ENCODE measurements around the gene PDE4B. TPM values are rescaled to one million over a fixed set of nuclear protein-coding genes. Genes with fewer than 3 reads are reported as not detected.

The PDE4B gene
- total RNA-seq, 1 donor, result 2.3 TPM

DNA sequence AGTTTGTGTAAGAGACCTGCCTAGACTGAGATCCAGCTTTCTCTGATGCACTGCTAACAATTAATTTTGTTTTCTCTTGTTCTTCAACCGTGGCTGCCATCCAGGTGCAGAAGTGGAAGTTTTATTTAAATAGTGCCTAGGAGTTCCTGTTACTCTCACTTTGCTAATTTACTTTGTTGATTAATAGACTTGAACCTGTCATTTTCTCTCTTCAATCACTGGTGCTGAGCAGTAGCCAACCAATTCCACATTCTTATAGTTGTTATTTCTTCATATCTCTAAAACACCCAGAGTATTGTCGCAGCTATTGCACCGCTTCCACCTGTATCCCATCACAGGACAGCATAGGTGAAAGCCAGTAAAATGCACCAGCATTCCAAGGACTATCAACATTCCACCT is 157.2 kb downstream of the PDE4B start:
- no peak overlapping the region for H3K4me3 ChIP-seq (ENCODE audit: low read depth, low read length)
- TF ChIP-seq, protein P1, sequence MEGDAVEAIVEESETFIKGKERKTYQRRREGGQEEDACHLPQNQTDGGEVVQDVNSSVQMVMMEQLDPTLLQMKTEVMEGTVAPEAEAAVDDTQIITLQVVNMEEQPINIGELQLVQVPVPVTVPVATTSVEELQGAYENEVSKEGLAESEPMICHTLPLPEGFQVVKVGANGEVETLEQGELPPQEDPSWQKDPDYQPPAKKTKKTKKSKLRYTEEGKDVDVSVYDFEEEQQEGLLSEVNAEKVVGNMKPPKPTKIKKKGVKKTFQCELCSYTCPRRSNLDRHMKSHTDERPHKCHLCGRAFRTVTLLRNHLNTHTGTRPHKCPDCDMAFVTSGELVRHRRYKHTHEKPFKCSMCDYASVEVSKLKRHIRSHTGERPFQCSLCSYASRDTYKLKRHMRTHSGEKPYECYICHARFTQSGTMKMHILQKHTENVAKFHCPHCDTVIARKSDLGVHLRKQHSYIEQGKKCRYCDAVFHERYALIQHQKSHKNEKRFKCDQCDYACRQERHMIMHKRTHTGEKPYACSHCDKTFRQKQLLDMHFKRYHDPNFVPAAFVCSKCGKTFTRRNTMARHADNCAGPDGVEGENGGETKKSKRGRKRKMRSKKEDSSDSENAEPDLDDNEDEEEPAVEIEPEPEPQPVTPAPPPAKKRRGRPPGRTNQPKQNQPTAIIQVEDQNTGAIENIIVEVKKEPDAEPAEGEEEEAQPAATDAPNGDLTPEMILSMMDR (IDR thresholded peaks at IDR 0.05; ENCODE audit: insufficient read depth, low read length), result no peak
- DNase-seq (ENCODE audit: low read depth), result no peak

DNA sequence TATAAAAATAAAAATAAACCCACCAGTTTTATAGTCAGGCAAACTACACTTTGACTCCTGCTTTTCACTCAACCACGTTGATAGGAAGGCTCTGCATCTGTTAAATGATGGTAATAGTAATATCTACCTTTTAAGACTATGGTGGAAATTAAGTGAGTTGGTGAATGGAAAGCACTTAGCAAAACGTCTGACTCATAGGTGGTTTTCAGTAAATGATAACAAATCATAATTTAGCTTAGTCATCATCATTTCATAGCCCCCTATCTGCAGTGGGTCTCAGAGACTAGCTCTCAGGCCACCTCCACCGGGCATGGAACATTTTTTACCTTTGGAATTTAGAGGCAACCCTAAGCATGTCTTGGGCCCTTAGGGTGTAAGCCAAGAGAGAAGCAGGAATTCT is 160.0 kb downstream of the PDE4B start:
- TF ChIP-seq, protein P1 (IDR thresholded peaks at IDR 0.05; ENCODE audit: insufficient read depth, low read length), result no peak
- peak; percentile 26 for DNase-seq (ENCODE audit: low read depth)
- H3K4me3 ChIP-seq (ENCODE audit: low read depth, low read length), result no peak overlapping the region

DNA sequence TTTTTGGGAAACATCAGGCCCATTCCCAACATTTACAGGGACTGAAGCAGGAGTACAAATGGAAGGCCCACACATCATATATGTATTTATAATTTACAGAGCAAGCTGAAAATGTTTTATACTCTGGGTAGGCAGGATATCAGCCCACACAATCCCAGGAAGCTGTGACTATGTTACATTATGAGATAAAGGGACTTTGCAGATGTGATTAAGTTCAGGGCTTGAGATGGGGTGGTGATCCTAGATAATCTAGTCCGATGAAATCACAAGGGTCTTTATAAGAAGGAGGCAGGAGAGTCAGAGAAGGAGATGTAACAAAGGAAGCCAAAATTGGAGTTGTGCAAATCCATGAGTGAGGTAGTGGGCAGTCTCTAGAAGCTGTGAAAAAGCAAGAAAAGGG is 160.5 kb downstream of the PDE4B start:
- DNase-seq (ENCODE audit: low read depth), result peak; percentile 19
- no peak overlapping the region for H3K4me3 ChIP-seq (ENCODE audit: low read depth, low read length)

DNA sequence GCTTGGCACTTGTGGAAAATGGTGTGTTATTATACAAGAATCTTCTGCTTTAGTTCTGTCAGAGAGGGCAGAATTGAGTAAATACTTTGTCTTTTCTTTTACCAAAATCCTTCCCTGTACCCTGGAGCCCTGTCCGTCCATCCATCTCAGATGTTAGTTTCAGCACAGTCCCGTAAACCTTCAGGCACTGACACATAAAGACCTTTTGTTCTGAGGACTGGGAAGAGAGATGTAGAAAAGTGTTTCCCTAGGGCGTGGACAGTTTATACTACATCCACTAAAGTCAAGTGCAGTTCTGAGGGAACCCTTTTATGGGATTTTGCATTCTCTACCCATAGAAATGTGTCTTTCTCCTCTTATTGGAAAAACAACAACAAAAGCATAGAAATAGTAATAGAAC is 162.4 kb downstream of the PDE4B start:
- no peak overlapping the region for H3K4me3 ChIP-seq (ENCODE audit: low read depth, low read length)
- TF ChIP-seq, protein P1 (IDR thresholded peaks at IDR 0.05; ENCODE audit: insufficient read depth, low read length), result no peak
- no peak for DNase-seq (ENCODE audit: low read depth)

More for the DNA sequence above, 160.5 kb downstream of the PDE4B start:
- TF ChIP-seq, protein P1 (IDR thresholded peaks at IDR 0.05; ENCODE audit: insufficient read depth, low read length), result no peak

DNA sequence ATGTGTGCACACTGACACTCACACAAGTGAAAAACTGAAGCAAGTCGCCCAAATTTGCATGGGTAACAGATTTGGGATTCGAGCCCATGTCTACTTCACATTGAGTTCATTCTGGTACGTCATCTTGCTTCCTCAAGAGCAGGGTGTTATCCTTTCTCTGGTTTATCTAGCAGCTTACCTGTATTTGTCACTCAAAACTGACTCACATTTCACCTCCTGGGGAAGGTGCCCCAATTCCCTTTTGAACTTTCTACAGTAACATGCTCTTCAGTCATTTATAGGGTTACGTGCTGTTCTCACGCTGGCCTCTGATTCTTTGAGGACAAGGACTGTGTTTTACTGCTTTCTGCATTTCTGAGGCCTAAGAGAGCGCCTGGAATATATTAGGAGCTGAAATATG is 162.8 kb downstream of the PDE4B start:
- DNase-seq (ENCODE audit: low read depth), result no peak
- TF ChIP-seq, protein P1 (IDR thresholded peaks at IDR 0.05; ENCODE audit: insufficient read depth, low read length), result no peak
- no peak overlapping the region for H3K4me3 ChIP-seq (ENCODE audit: low read depth, low read length)

DNA sequence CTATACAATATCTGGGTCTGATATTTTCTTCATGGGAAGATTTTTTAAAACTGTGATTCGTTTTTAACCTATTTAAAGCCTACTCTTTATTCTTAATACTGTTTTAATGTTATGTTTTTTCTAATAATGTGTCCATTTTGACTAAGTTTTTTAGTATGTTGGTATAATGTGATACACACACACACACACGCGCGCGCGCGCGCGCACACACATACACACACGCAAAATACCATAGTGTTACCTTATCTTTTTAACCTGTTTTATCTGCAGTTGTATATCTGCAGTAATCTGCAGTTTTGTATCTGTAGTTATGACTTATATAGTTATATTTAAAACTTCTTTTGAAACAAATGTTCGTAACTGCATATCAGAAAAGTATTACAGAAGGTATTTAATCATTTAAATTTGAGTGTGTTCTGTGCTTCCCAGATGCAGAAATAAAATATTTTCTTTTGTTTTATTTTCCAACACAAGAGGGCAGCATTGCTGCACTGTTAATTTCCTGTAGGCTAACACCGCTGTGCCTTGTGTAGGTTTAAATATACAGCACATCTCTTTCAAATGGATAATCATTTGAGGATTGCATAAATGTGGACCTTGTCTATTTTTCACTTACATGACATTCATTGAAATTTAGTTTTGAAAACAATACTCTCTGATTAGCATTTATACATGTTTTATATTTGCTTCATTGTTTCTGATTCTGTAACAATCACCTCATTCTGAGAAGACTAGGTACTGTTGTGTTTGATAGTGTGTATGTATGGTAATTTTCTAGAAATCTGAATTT is 166.1 kb downstream of the PDE4B start:
- H3K4me3 ChIP-seq (ENCODE audit: low read depth, low read length), result no peak overlapping the region
- DNase-seq (ENCODE audit: low read depth), result peak; percentile 68
- TF ChIP-seq, protein P1 (IDR thresholded peaks at IDR 0.05; ENCODE audit: insufficient read depth, low read length), result peak; percentile 57
